B cell (primary cell): ENCODE results near the gene TUBA4A. TPM values are rescaled to one million over a fixed set of nuclear protein-coding genes. Genes with fewer than 3 reads are reported as not detected.

Experiments
- ATAC-seq: fragments of 200-7000 bp; cut with Tn5 transposase; one replicate; pipeline ENCODE4 v1.10.0; 2021; ENCODE audit warnings: low read depth, mild to moderate bottlenecking, moderate number of reproducible peaks, moderate library complexity
- CTCF ChIA-PET: fragments of 350-600 bp; sonication (Branson Sonifier 250); formaldehyde crosslinking; loops from one replicate; lab custom pipeline; 2021; ENCODE audit warnings: antibody characterized with exemption, inconsistent platforms; lab: Charles Lee
- POLR2A ChIA-PET: fragments of 350-600 bp; sonication (Branson Sonifier 250); formaldehyde crosslinking; loops from one replicate; lab custom pipeline; 2021; ENCODE audit warnings: antibody characterized with exemption; lab: Charles Lee
- DNase-seq: peaks from one replicate; pipeline ENCODE4 v3.0.0; 2013
- H2AFZ ChIP-seq: 2 replicates; pipeline ENCODE4 v1.6.1; 2012; ENCODE audit warnings: mild to moderate bottlenecking, low read depth, low read length; ENCODE audit not compliant: insufficient read depth, poor library complexity, severe bottlenecking
- H3K27ac ChIP-seq, 2 donors: 1 replicate in 1 of 2; 2 replicates in 1 of 2; pipeline ENCODE4 v1.5.1; 2012 to 2013; ENCODE audit warnings: low read length in 2 of 2, mild to moderate bottlenecking in 2 of 2, moderate library complexity in 1 of 2
- H3K27me3 ChIP-seq, 4 experiments: fragments of 200-600 bp in 1 of 4; sonication (generic) in 1 of 4; replicated peaks in 1 of 4; 1 replicate in 2 of 4; 2 replicates in 2 of 4; pipeline versions ENCODE4 v1.6.1 to v1.7.0; 2013 to 2016; ENCODE audit warnings: low read length in 3 of 4, mild to moderate bottlenecking in 2 of 4, mixed read lengths in 1 of 4, moderate library complexity in 1 of 4; ENCODE audit not compliant: insufficient read depth in 4 of 4, control insufficient read depth in 3 of 4; ENCODE audit errors: control extremely low read depth in 1 of 4
- H3K36me3 ChIP-seq, 2 experiments: replicated peaks in 1 of 2; 1 replicate in 1 of 2; 2 replicates in 1 of 2; pipeline versions ENCODE4 v1.6.1 to v1.7.1; 2013; ENCODE audit warnings: low read length in 1 of 2; ENCODE audit not compliant: insufficient read depth in 2 of 2, control insufficient read depth in 1 of 2; ENCODE audit errors: control extremely low read depth in 1 of 2, extremely low read depth in 1 of 2
- H3K4me1 ChIP-seq, 2 donors: fragments of 200-600 bp in 1 of 2; sonication (generic) in 1 of 2; 1 replicate in 1 of 2; 2 replicates in 1 of 2; pipeline versions ENCODE4 v1.5.1 to v1.6.1; 2013 to 2017; ENCODE audit warnings: low read length in 2 of 2; ENCODE audit not compliant: control insufficient read depth in 2 of 2, insufficient read depth in 2 of 2
- H3K4me2 ChIP-seq: replicated peaks from 2 replicates; pipeline ENCODE3; 2012; ENCODE audit warnings: mild to moderate bottlenecking, low read depth, low read length; ENCODE audit not compliant: poor library complexity, severe bottlenecking
- H3K4me3 ChIP-seq, 5 experiments: fragments of 200-600 bp in 1 of 5; sonication (generic) in 1 of 5; 1 replicate in 3 of 5; 2 replicates in 2 of 5; pipeline versions ENCODE4 v1.5.1 to v1.7.0; 2011 to 2016; ENCODE audit warnings: low read length in 4 of 5, mild to moderate bottlenecking in 4 of 5, low read depth in 2 of 5, control low read depth in 1 of 5, moderate library complexity in 1 of 5; ENCODE audit not compliant: insufficient read depth in 1 of 5; ENCODE audit errors: control extremely low read depth in 1 of 5, extremely low read depth in 1 of 5
- H3K79me2 ChIP-seq: fragments of 200-600 bp; sonication (generic); one replicate; pipeline ENCODE4 v1.6.0; 2016; ENCODE audit warnings: low read length; ENCODE audit not compliant: control insufficient read depth, insufficient read depth
- H3K9ac ChIP-seq: fragments of 200-600 bp; sonication (generic); 2 replicates; pipeline ENCODE4 v1.6.1; 2017; ENCODE audit warnings: mild to moderate bottlenecking, low read length, moderate library complexity
- H3K9me3 ChIP-seq, 3 donors: one replicate each; pipeline versions ENCODE4 v1.6.1 to v1.7.1; 2013; ENCODE audit warnings: low read length in 2 of 3; ENCODE audit not compliant: control insufficient read depth in 2 of 3, insufficient read depth in 1 of 3; ENCODE audit errors: control extremely low read depth in 1 of 3
- H4K20me1 ChIP-seq: 2 replicates; pipeline ENCODE4 v1.6.0; 2012; ENCODE audit warnings: mild to moderate bottlenecking, low read length; ENCODE audit not compliant: insufficient read depth, control insufficient read depth, poor library complexity, severe bottlenecking
- H3K27ac Mint-ChIP-seq: one replicate; pipeline ENCODE4 v1.8.0; 2021; ENCODE audit warnings: mixed read lengths
- H3K27me3 Mint-ChIP-seq: one replicate; pipeline ENCODE4 v1.8.0; 2021; ENCODE audit warnings: mixed read lengths
- H3K4me1 Mint-ChIP-seq: one replicate; pipeline ENCODE4 v1.8.0; 2021; ENCODE audit warnings: mixed read lengths
- H3K4me3 Mint-ChIP-seq: one replicate; pipeline ENCODE4 v1.8.0; 2021; ENCODE audit warnings: mixed read lengths
- H3K9me3 Mint-ChIP-seq: one replicate; pipeline ENCODE4 v1.8.0; 2022; ENCODE audit warnings: mixed read lengths; ENCODE audit not compliant: insufficient read depth
- EZH2 ChIP-seq: IDR thresholded peaks from 2 replicates; pipeline ENCODE4 v1.6.1; 2012; ENCODE audit warnings: borderline replicate concordance, low read depth, mild to moderate bottlenecking, moderate library complexity, low read length; ENCODE audit not compliant: insufficient read depth, poor library complexity, severe bottlenecking
- WGBS: methylation state at CpG from one replicate; pipeline ENCODE4 v1.1.5; 2013; ENCODE audit warnings: missing lambda C conversion rate; ENCODE audit not compliant: insufficient coverage; 5-methylcytosine and 5-hydroxymethylcytosine counted together
- intact Hi-C: fragments of 100-400 bp; cut with micrococcal nuclease; formaldehyde crosslinking; loops from one replicate; pipeline ENCODE4 v1.10.0; 2022
- polyA plus RNA-seq: library from polyadenylated mRNA; depleted of rRNA; stranded (reverse); fragments of >200 nt; gene quantifications from 2 replicates; pipeline ENCODE4 v1.2.3, GENCODE V29; 2012
- total RNA-seq, 2 donors: library from RNA; stranded (reverse); fragments of 120-200 nt in 1 of 2; gene quantifications; 1 replicate in 1 of 2; 2 replicates in 1 of 2; pipeline versions ENCODE4 v1.2.3 to v1.2.4, GENCODE V29; 2013 to 2022
- TF ChIP-seq, protein P1 (sequence below): fragments of 200-600 bp; IDR thresholded peaks from one replicate; pipeline ENCODE4 v1.8.0; 2022; ENCODE audit warnings: antibody characterized with exemption, mild to moderate bottlenecking

Gene TUBA4A
- total and polyA plus RNA-seq, 2 donors (not counting 1 experiment from before 2014, with no cell fraction given) = 196 to 338 TPM

DNA sequence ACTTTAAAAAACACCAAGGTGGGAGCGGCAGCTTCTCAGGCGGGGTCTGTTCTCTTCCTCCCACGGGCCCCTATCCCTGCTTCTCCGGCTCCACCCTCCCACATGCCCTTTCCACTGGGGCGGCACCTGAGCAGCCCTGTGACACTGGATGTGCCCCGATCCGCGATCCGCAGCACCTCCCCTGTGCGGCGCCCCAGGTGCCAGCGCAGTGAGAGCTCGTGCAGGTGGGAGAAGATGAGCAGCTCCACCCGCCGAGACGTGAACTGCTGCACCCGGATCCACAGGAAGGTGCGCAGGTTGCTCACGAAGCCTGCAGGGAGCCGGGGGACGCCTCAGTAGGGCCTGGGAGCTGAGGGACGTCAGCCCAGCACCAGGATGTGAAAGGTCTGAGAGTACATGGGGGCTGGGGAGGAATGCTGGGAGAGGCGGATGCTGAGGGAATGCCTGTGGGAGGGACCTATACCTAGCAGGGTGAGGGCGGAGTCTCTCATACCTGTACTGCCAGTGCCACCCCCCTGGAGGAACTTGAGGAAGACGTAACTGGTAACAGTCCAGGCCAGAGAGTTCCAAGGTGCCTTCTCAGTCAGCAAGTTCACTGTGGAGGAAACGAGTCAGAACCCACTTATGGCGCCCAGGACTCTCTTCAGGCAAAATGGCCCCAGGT lies 37.7 kb downstream of the TUBA4A start:
- Histone ChIP-seq H3K27ac (no peak overlapping the region), H3K4me1 (peaks cover 20 to 27% of the 10 kb centered on the region in 2 donors), H3K36me3 (peaks cover 0 to 12% of the 10 kb centered on the region in 2 experiments), H3K4me2 (no peak overlapping the region), H3K9me3 (no peaks in the 10 kb centered on the region), H4K20me1 (peaks cover 19% of the 10 kb centered on the region), H3K4me3 (no peak overlapping the region), H3K9ac (no peak overlapping the region), H3K79me2 (no peaks in the 10 kb centered on the region), H2AFZ (no peak overlapping the region), H3K27me3 (no peaks in the 10 kb centered on the region)
- Mint-ChIP-seq H3K9me3 (no peaks in the 10 kb centered on the region), H3K4me1 (peaks cover 26% of the 10 kb centered on the region), H3K27me3 (no peaks in the 10 kb centered on the region), H3K4me3 (no peak overlapping the region), H3K27ac (peak overlapping the region; percentile 32)
- ChIA-PET POLR2A (interaction anchor here (1.4 to 1.6 kb wide), 2 partner anchors 9 to 40 kb away, joined by 4 to 7 read pairs; partner anchors contain the start of gene ZFAND2B), CTCF (interaction anchor here (1.1 to 7.3 kb wide), 10 partner anchors 11 to 340 kb away, joined by 3 to 65 read pairs (median 6); partner anchors contain the start of genes GLB1L, NHEJ1, SLC23A3 and STK16)
- WGBS = 98% methylated on average over 27 of the region's 27 CpGs
- no peak for DNase-seq
- TF ChIP-seq EZH2 = no peak
- TF ChIP-seq, protein P1, sequence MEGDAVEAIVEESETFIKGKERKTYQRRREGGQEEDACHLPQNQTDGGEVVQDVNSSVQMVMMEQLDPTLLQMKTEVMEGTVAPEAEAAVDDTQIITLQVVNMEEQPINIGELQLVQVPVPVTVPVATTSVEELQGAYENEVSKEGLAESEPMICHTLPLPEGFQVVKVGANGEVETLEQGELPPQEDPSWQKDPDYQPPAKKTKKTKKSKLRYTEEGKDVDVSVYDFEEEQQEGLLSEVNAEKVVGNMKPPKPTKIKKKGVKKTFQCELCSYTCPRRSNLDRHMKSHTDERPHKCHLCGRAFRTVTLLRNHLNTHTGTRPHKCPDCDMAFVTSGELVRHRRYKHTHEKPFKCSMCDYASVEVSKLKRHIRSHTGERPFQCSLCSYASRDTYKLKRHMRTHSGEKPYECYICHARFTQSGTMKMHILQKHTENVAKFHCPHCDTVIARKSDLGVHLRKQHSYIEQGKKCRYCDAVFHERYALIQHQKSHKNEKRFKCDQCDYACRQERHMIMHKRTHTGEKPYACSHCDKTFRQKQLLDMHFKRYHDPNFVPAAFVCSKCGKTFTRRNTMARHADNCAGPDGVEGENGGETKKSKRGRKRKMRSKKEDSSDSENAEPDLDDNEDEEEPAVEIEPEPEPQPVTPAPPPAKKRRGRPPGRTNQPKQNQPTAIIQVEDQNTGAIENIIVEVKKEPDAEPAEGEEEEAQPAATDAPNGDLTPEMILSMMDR = no peak
- intact Hi-C loops = no loop called here
- ATAC-seq = no peak

DNA sequence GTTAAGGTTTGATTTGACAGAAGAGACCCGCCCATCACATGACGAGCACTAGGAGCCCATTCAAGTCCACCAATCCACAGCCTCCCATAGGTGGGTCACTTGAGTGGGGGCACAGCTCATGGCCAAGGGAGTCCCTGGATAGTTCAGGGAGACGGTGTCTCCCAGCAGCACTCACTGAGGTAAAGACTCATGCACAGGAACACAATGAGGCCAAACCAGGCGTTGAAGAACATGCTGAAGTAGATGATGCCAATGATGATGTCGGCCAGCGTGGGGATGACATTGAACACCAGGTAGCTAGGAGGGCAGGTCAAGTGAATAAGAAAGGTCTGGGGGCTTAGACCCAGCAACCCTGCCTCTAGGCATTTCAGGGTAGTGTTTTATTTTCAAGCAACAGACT lies 38.9 kb downstream of the TUBA4A start:
- H3K36me3 ChIP-seq = peaks cover 0 to 6% of the 10 kb centered on the region in 2 experiments
- no peak for DNase-seq
- H3K9ac ChIP-seq = no peak overlapping the region
- ATAC-seq = no peak
- peaks cover 26% of the 10 kb centered on the region for H3K4me1 Mint-ChIP-seq
- CTCF ChIA-PET = interaction anchor here (1.1 to 7.3 kb wide), 4 partner anchors 12 to 57 kb away, joined by 5 to 65 read pairs (median 5); partner anchors contain the start of genes NHEJ1 and TUBA4A
- no peaks in the 10 kb centered on the region for H3K79me2 ChIP-seq
- H3K9me3 Mint-ChIP-seq = no peaks in the 10 kb centered on the region
- H3K27me3 ChIP-seq = no peaks in the 10 kb centered on the region
- POLR2A ChIA-PET = interaction anchor here (0.6 kb wide), 1 partner anchor 37 kb away, joined by 4 read pairs; no protein-coding TSS in a partner anchor
- peaks cover 20 to 29% of the 10 kb centered on the region in 2 donors for H3K4me1 ChIP-seq
- H3K27ac Mint-ChIP-seq = no peak overlapping the region
- H3K4me3 Mint-ChIP-seq = no peak overlapping the region
- no peaks in the 10 kb centered on the region for H3K27me3 Mint-ChIP-seq
- H4K20me1 ChIP-seq = peaks cover 7% of the 10 kb centered on the region
- H3K27ac ChIP-seq = no peak overlapping the region
- no peaks in the 10 kb centered on the region for H3K9me3 ChIP-seq
- intact Hi-C loops = no loop called here
- no peak overlapping the region for H3K4me2 ChIP-seq
- H3K4me3 ChIP-seq = no peak overlapping the region
- TF ChIP-seq, protein P1 = no peak
- no peak for TF ChIP-seq EZH2
- 94% methylated on average over 3 of the region's 6 CpGs for WGBS
- no peak overlapping the region for H2AFZ ChIP-seq
